HEK293T (cell line): Measurements from ENCODE around the gene HSH2D.

ENCODE experiments used
- CTCF ChIA-PET: fragments of 350-600 bp; formaldehyde crosslinking; extraction: SDS; loops from one replicate; lab custom pipeline; 2021; ENCODE audit warnings: antibody characterized with exemption, inconsistent platforms; lab: Yijun Ruan, JAX
- POLR2A ChIA-PET: fragments of 350-600 bp; formaldehyde crosslinking; extraction: SDS; loops from one replicate; lab custom pipeline; 2020; ENCODE audit warnings: antibody characterized with exemption, inconsistent platforms; lab: Yijun Ruan, JAX
- DNase-seq: peaks from one replicate; pipeline ENCODE4 v3.0.0; 2012; ENCODE audit warnings: mixed read lengths; ENCODE audit errors: extremely low spot score
- ARNT ChIP-seq: fragments of 450-650 bp; IDR thresholded peaks from 2 replicates; pipeline ENCODE4 v1.6.1; 2017; ENCODE audit warnings: mild to moderate bottlenecking
- BHLHE40 ChIP-seq: fragments of 450-650 bp; IDR thresholded peaks from 2 replicates; pipeline ENCODE4 v1.6.1; 2016; ENCODE audit warnings: mild to moderate bottlenecking, moderate library complexity, borderline replicate concordance
- CTBP1 ChIP-seq: fragments of 450-650 bp; IDR thresholded peaks from 2 replicates; pipeline ENCODE4 v1.6.1; 2016; ENCODE audit warnings: borderline replicate concordance
- ELF4 ChIP-seq: fragments of 450-650 bp; IDR thresholded peaks from 2 replicates; pipeline ENCODE4 v1.6.1; 2017; ENCODE audit warnings: antibody characterized with exemption
- FOXA1 ChIP-seq: fragments of 450-650 bp; IDR thresholded peaks from 2 replicates; pipeline ENCODE4 v1.6.1; 2016; ENCODE audit warnings: mild to moderate bottlenecking
- FOXK2 ChIP-seq: fragments of 450-650 bp; IDR thresholded peaks from 2 replicates; pipeline ENCODE4 v1.6.1; 2016; ENCODE audit warnings: mild to moderate bottlenecking
- FOXM1 ChIP-seq: fragments of 450-650 bp; IDR thresholded peaks from 2 replicates; pipeline ENCODE4 v1.6.1; 2017; ENCODE audit warnings: mild to moderate bottlenecking, borderline replicate concordance
- HDGF ChIP-seq: fragments of 450-650 bp; IDR thresholded peaks from 2 replicates; pipeline ENCODE4 v1.6.1; 2017; ENCODE audit warnings: antibody characterized with exemption, borderline replicate concordance
- L3MBTL2 ChIP-seq: fragments of 450-650 bp; conservative IDR thresholded peaks from 2 replicates; pipeline ENCODE4 v1.6.1; 2016; ENCODE audit warnings: mild to moderate bottlenecking
- LEF1 ChIP-seq: fragments of 450-650 bp; IDR thresholded peaks from 2 replicates; pipeline ENCODE4 v1.6.1; 2017; ENCODE audit warnings: mild to moderate bottlenecking, borderline replicate concordance
- NFRKB ChIP-seq: fragments of 450-650 bp; IDR thresholded peaks from 2 replicates; pipeline ENCODE4 v1.6.1; 2016; ENCODE audit warnings: mild to moderate bottlenecking, moderate library complexity
- PKNOX1 ChIP-seq: fragments of 450-650 bp; IDR thresholded peaks from 2 replicates; pipeline ENCODE4 v1.6.1; 2016
- SP1 ChIP-seq: fragments of 450-650 bp; IDR thresholded peaks from 2 replicates; pipeline ENCODE4 v1.6.1; 2017
- SUZ12 ChIP-seq: fragments of 450-650 bp; IDR thresholded peaks from 2 replicates; pipeline ENCODE4 v1.6.1; 2016; ENCODE audit warnings: mild to moderate bottlenecking
- TARDBP ChIP-seq: fragments of 450-650 bp; IDR thresholded peaks from 2 replicates; pipeline ENCODE4 v1.6.1; 2016
- ZNF384 ChIP-seq: fragments of 450-650 bp; IDR thresholded peaks from 2 replicates; pipeline ENCODE4 v1.6.1; 2016

HSH2D gene

GRCh38 chr19:16191216-16191908 is 47.9 kb downstream of the HSH2D start:
- CTCF ChIA-PET: no interaction called here
- no peak for TF ChIP-seq SP1
- TF ChIP-seq NFRKB: no peak
- TF ChIP-seq CTBP1: no peak
- TF ChIP-seq ELF4: no peak
- no peak for TF ChIP-seq BHLHE40
- no peak for TF ChIP-seq HDGF
- TF ChIP-seq TARDBP: no peak
- TF ChIP-seq L3MBTL2: no peak
- TF ChIP-seq ZNF384: no peak
- DNase-seq: no peak
- POLR2A ChIA-PET: no interaction called here

GRCh38 chr19:16193466-16193865 is 50.0 kb downstream of the HSH2D start:
- no peak for DNase-seq
- ChIA-PET CTCF (no interaction called here), POLR2A (interaction anchor here (0.7 to 2.5 kb wide), 2 partner anchors 8 to 13 kb away, joined by 3 to 12 read pairs; partner anchors contain the start of gene FAM32A)
- no peak for TF ChIP-seq LEF1
- TF ChIP-seq ELF4: no peak
- no peak for TF ChIP-seq SUZ12
- TF ChIP-seq ZNF384: no peak
- no peak for TF ChIP-seq FOXM1
- TF ChIP-seq BHLHE40: no peak
- no peak for TF ChIP-seq HDGF
- TF ChIP-seq TARDBP: no peak
- TF ChIP-seq FOXA1: no peak
- TF ChIP-seq PKNOX1: no peak
- no peak for TF ChIP-seq CTBP1
- no peak for TF ChIP-seq NFRKB
- no peak for TF ChIP-seq L3MBTL2
- no peak for TF ChIP-seq FOXK2
- TF ChIP-seq SP1: no peak
- no peak for TF ChIP-seq ARNT

- DNase-seq: no peak
Measured at GRCh38 chr19:16197188-16197621, 53.7 kb downstream of the HSH2D start.

GRCh38 chr19:16197622-16198369 is 54.3 kb downstream of the HSH2D start, which contains the start of gene AP1M1:
Gene AP1M1 (plus strand): TSS chr19:16197911. CDS start chr19:16198027, 116 bp downstream.
- POLR2A ChIA-PET: interaction anchor here (0.6 to 2.1 kb wide), 6 partner anchors 9 to 638 kb away, joined by 3 to 16 read pairs (median 5); partner anchors contain the start of genes FAM32A and TPM4
- TF ChIP-seq ELF4 (peak; percentile 95), CTBP1 (no peak), L3MBTL2 (peak; percentile 53; the same call in 1 of the 2 replicates)
- CTCF ChIA-PET: interaction anchor here (0.6 to 0.9 kb wide), 2 partner anchors 12 to 76 kb away, joined by 3 to 6 read pairs; no protein-coding TSS in a partner anchor
- DNase-seq: peak; percentile 98

More at GRCh38 chr19:16197188-16197621, 53.7 kb downstream of the HSH2D start:
- CTCF ChIA-PET: interaction anchor here (0.6 to 0.9 kb wide), 2 partner anchors 11 to 77 kb away, joined by 3 to 6 read pairs; no protein-coding TSS in a partner anchor
- TF ChIP-seq ARNT (no peak), PKNOX1 (0 out of 2 replicates have a peak, but pooled peaks have one; percentile 28)
- POLR2A ChIA-PET: interaction anchor here (0.6 to 2.1 kb wide), 7 partner anchors 9 to 637 kb away, joined by 3 to 16 read pairs (median 4); partner anchors contain the start of genes FAM32A and TPM4

GRCh38 chr19:16198370-16198651 is 54.8 kb downstream of the HSH2D start:
- ChIA-PET CTCF (no interaction called here), POLR2A (interaction anchor here (2.0 to 2.1 kb wide), 2 partner anchors 8 to 13 kb away, joined by 10 to 16 read pairs; partner anchors contain the start of gene FAM32A)
- TF ChIP-seq BHLHE40 (no peak), LEF1 (no peak), L3MBTL2 (no peak), SP1 (no peak), HDGF (no peak), NFRKB (no peak), CTBP1 (no peak), PKNOX1 (no peak), SUZ12 (no peak)
- peak; percentile 21 for DNase-seq

- peak; percentile 0 for DNase-seq
- ChIA-PET CTCF (no interaction called here), POLR2A (interaction anchor here (2.1 kb wide), 1 partner anchor 14 kb away, joined by 16 read pairs; the partner anchor contains the start of gene FAM32A)
- TF ChIP-seq SUZ12 (no peak), CTBP1 (no peak), ELF4 (no peak), PKNOX1 (no peak), BHLHE40 (no peak), FOXA1 (no peak), FOXK2 (no peak), LEF1 (no peak), NFRKB (no peak), HDGF (no peak), FOXM1 (no peak)
Measured at GRCh38 chr19:16199275-16199932, 55.9 kb downstream of the HSH2D start.
